ENCODE data around the gene RNF180.
"Not testable (repeated sequence)": the region's sequence is repeated elsewhere in the genome, so short reads cannot be mapped to it uniquely, and the experiment has no call there.

The RNF180 gene

DNA sequence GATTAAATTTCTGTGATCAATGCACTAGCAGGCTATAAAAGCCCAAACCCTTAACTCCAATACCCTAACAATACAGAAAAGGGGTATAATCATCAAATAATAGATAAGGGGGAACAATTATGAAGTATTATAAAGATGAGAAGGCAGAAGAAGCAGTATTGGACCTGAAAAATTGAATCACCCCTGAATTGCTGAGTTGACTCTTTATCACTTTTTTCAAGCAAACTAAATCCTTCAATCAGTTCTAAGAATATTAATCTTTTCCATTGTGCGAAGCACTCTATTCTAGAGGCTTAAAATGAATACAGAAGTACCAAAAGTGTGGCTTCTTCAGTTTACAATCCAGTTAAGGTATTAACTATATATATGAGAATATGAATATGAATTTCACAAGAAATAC, 120.7 kb downstream of the RNF180 start:
- DNase-seq, result no peak

DNA sequence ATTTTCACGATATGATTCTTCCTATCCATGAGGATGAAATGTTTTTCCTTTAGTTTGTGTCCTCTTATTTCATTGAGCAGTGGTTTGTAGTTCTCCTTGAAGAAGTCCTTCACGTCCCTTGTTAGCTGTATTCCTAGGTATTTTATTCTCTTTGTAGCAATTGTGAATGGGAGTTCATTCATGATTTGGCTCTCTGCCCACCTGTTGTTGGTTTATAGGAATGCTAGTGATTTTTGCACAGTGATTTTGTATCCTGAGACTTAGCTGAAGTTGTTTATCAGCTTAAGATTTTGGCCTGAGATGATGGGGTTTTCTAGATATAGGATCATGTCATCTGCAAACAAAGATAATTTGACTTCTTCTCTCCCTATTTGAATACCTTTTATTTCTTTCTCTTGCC, 122.9 kb downstream of the RNF180 start:
- not testable (repeated sequence) for DNase-seq

GRCh38 chr5:64292611-64293215, 127.1 kb downstream of the RNF180 start:
- DNase-seq, result peak; percentile 46

DNA sequence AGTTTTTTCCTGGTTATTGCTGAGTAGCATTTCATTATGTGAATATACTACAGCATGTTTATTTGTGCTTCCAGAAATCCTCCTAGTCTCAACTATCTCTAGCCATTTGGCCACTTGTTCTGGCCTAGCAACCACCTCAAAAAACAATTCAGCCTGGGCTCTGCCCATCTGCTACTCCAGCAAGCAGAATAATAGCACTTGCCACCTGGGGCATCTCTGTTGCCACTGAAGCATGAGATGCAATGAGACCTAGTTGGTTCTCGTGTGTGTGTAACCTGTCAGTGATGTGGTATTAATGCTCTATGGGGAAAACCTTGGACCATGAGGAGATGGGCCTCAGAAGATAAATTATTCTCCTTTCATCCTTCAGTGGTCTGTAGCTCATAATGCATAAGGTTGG, 129.5 kb downstream of the RNF180 start:
- no peak for DNase-seq

- no peak for DNase-seq
These were observed 132.9 kb downstream of the RNF180 start for GRCh38 chr5:64298586-64298985.

DNA sequence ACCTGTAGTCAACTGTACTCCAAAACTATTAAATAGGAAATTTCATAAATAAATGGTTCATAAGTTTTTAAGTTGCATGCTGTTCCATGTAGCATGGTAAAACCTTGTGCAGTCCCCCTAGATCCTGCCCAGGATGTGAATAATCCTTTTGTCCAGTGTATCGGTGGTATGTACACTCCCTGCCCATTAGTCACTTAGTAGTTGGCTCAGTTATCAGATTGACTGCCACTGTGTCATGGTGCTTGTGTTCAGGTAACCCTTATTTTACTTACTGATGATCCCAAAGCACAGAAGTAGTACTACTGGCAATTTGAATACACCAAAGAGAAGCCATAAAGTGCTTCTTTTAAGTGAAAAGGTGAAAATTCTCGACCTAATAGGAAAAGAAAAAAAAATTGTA, 134.2 kb downstream of the RNF180 start:
- peak; percentile 25 for DNase-seq

GRCh38 chr5:64301566-64301965, 135.9 kb downstream of the RNF180 start:
- DNase-seq, result no peak

DNA sequence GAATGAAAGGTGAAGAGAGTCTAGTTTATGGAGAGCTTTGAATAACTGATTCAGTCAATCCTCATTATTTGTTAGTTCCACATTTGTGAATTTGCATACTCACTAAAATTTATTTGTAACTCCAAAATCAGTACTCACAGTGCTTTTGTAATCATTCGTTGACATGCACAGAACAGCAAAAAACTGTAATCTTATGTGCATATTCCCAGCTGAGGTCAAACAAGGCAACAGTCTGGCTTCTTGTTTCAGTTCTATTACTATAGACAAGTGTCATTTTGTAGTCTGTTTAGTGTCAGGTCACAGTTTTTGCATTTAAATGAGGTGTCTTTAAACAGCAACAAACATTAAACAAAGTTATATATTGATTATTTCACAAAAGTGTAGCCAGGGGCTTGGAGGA, 142.5 kb downstream of the RNF180 start:
- DNase-seq, result no peak

GRCh38 chr5:64312491-64312890, 146.8 kb downstream of the RNF180 start:
- DNase-seq, result no peak

DNA sequence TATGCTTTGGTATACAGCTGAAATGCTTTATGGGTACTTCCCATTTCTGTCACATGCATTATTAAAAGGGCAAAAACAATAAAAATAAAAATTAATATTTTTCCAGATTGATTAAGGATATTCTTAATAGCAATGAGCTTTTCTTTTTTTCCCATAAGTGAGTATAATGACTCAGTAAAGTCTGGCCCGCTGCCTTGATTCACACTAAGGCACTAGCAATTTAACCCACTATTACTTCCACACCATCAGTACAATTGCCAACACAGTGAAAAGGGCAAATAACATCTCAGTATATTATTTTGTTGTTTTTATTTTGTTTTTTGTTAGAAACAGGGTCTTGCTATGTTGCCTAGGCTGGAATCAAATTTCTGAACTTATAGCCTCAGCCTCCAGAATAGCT, 150.1 kb downstream of the RNF180 start:
- no peak for DNase-seq

DNA sequence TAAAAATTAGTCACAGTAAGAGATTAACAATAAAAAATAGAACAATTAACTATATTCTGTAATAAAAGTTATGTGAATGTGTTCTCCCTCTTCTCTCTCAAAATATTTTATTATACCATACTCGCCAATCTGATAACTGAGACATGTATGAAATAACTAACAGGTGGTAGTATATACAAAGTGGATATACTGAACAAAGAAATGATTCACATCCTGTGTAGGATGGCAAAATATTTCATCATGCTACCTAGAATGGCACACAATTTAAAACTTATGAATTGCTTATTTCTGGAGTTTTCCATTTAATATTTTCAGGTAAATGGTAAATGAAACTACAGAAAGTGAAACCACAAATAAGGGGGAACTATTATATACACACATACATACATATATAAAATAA, 152.5 kb downstream of the RNF180 start:
- DNase-seq, result no peak

- DNase-seq, result no peak
These were observed 157.9 kb downstream of the RNF180 start for GRCh38 chr5:64323591-64323990.

DNA sequence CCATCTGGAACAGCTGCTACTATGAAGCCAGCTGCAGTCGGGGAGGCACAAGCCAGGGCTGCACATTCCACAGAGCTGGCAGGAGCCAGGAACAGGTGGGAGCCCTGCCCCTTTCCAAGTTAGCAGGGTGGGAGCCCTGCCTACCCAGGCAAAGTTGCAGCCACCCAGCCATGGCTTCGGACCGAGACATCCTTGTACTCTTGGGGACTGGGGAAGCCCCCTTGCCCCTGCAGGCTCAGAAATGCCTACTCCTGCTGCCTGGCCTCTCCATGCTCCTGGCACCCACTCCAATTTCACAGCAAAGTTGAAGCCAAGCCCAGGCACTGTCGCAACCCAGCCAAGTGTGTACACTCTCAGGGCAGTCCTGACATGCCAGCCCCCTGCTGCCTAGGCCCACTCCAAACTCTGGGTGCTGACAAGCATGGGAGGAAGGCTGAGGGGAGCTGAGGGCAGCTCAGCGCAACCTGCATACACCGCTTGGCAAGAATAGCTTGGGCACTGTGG, 165.1 kb downstream of the RNF180 start:
- no peak for DNase-seq

- no peak for DNase-seq
These were observed 166.1 kb downstream of the RNF180 start for GRCh38 chr5:64331597-64332277.

- peak; percentile 54 for DNase-seq
These were observed 168.2 kb downstream of the RNF180 start for GRCh38 chr5:64333886-64334285.

DNA sequence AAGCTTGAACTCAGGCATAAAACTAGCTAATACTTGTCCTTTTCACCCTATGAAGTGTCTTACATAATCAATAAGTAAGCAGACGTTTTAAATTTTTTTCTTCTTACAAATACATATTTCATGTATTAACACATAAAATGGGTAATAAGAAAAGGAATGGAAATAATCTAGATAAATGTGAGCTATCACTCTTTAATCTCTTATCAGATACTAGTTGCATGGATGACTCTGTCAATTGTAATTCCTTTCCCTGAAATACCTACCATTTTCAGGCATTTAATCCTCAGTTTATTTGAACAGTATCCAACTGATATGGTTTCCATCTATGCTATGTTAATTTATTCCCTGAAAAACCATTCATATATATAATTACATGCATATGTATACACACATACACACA, 174.1 kb downstream of the RNF180 start:
- DNase-seq, result no peak

DNA sequence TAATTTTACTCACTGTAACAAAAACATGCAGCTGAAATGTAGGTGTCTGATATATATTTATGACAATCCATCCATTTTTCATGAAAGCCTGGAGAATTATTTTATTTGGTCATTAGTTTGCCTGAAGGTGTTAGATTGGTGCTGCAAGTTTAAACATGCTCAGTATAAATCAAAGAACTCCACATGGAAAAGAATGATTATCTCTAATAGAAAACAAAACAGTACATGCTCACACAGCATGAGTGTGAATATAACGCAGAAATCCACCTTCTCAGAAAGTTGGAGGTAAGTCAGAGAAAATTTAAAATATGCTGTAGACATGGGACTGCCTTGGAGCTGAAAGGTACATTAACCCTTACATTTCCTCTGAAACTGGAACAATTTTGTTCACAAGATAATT, 174.7 kb downstream of the RNF180 start:
- no peak for DNase-seq

- no peak for DNase-seq
These were observed 175.7 kb downstream of the RNF180 start for GRCh38 chr5:64341340-64341739.

- no peak for DNase-seq
These were observed 178.9 kb downstream of the RNF180 start for GRCh38 chr5:64344501-64344900.

DNA sequence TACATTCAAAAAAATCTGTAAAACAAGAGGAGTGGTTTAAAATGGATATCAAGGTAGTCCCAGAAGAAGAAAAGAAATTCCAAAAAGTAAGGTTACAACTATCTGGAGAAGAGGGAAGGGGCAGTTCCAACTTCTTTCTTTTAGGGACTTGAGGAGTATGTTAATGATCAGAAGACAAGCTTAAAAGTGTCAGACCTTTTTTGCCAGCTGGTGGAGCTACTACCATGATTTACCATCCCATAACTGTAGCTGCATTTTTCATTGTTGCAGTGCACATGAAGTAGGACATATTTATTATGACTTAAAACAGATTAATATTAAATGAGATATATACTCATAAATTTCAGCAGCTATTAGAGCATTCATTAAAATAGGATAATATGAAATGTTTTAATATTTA, 181.7 kb downstream of the RNF180 start:
- DNase-seq, result no peak

- no peak for DNase-seq
These were observed 198.8 kb downstream of the RNF180 start for GRCh38 chr5:64364426-64364825.

DNA sequence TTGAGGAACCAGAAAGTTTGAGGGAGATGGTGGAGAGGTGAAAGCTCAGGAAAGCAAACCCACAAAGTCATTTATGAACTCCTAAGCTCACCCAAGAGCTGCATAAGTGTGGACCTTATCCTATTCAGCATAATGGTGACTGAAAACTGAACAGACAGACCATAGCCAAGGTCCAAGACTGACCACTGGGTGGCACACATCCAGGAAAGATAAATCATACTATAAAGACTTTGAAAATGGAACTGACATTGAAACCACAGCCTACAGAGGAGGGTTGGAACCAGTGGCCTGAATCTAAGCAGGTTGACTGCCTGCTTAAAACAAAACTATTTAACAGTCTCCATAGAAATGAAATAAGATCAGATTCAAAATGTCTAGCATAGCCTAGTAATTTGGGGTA, 219.1 kb downstream of the RNF180 start:
- DNase-seq, result peak; percentile 83

DNA sequence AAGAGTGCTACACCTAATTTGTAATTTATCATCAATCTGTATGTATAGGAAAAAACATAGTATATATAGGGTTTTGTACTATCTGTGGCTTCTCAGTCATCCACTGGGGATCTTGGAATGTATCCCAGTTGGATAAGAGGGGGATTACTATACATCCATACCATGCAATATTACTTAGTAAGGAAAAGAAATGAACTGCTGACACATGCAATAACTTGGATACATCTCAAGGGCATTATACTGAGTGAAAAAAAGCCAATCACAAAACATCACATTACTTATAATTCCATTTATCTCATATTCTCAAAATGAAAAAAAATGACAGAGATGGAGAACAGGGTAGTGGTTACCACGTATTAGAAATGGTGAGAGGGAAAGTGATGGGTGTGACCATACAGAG, 231.9 kb downstream of the RNF180 start:
- no peak for DNase-seq

DNA sequence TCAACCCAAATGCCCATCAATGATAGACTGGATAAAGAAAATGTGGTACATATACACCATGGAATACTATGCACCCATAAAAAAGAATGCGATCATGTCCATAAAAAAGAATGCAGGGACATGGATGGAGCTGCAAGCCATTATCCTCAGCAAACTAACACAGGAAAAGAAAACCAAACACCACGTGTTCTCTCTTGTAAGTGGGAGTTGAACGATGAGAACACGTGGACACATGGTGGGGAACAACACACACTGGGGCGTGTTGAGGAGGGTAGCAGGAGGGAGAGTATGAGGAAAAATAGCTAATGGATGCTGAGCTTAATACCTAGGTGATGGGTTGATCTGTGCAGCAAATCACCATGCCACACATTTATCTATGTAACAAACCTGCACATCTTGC, 233.1 kb downstream of the RNF180 start:
- not testable (repeated sequence) for DNase-seq
